ENCODE data around the gene KDM7A.
"Not testable (repeated sequence)": the region's sequence is repeated elsewhere in the genome, so short reads cannot be mapped to it uniquely, and the experiment has no call there.

Gene KDM7A

DNA sequence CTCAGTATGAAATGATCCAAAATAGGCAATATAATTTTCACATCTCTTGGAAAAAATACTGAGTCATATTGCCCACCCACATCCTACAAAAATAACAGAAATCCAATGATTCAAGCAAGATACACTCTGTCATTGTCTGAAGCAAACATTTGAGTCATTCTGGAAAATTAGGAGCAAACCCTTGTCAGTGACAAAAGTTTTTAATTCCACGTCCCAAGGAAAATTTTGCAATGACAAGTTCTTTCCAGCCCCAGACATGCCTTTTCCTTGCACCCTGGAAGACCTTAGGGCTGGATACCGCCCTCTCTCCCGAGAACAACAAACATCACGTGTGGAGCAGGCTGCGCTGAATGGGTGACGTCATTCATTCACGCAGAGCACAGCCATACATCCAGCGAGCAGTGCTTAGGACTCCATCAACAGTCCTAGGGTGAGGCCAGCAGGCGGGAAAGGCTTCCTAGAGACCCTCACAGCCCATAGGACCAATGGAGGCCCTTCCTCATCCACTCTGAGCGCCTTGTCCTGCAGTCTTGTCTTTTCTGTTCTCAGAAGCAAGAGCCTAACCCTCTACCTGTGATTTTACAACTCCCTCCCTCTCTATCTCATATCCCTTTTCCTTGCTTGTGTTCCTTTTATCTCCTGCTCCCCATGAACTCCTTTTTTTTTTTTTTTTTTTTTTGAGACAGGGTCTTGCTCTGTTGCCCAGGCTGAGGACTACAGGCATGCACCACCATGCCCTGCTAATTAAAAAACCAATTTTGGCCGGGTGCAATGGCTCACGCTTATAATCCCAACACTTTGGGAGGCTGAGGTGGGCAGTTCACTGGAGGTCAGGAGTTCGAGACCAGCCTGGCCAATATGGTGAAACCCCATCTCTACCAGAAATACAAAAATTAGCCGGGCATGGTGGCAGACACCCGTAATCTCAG is 23.5 kb upstream of the KDM7A start:
- no peak for DNase-seq

DNA sequence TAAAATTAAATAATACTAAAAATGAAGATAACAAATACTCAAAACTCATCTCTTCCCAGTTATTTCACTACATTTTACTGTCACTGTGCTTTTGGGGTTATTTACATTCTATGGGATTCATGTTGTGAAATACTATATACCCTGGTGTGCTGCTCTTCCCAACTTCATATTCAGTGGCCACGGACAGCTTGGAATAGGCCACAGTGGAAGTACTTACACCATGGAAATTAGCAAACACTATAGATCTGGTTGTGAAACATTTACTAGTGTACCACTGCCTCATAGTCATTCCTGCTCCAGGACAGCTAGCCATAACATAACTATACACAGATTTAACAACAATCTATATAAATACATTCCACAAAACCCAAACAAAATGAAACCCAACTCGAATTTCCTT is 21.2 kb upstream of the KDM7A start:
- no peak for DNase-seq

DNA sequence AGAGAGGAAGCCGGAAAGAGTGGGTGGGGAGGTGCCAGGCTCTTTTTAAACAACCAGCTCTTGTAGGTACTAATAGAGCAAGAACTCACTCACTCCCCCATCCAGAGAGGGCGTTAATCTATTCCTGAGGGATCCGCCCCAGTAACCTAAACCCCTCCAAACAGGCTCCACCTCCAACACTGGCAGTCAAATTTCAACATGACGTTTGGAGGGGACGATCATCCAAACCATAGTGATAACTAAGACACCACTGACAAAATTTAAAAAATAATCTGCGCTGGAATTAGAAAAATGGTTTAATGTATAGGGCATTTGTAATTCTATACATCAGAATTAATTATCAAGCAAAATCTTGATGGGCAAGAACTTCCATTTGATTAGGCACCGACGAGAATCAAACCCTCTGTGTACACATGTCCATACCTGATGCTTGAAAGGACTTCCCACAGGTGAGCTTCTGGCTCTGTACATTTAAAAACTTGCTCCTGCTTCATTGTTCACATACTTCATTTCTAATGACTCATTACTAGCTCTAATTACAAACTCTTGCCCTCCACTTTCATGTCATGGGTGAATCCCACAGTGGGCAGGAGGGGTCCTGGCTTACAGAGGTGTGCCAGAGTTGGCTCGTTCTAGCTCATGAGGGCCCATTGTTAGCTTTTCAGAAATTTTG is 20.6 kb upstream of the KDM7A start:
- no peak for DNase-seq

DNA sequence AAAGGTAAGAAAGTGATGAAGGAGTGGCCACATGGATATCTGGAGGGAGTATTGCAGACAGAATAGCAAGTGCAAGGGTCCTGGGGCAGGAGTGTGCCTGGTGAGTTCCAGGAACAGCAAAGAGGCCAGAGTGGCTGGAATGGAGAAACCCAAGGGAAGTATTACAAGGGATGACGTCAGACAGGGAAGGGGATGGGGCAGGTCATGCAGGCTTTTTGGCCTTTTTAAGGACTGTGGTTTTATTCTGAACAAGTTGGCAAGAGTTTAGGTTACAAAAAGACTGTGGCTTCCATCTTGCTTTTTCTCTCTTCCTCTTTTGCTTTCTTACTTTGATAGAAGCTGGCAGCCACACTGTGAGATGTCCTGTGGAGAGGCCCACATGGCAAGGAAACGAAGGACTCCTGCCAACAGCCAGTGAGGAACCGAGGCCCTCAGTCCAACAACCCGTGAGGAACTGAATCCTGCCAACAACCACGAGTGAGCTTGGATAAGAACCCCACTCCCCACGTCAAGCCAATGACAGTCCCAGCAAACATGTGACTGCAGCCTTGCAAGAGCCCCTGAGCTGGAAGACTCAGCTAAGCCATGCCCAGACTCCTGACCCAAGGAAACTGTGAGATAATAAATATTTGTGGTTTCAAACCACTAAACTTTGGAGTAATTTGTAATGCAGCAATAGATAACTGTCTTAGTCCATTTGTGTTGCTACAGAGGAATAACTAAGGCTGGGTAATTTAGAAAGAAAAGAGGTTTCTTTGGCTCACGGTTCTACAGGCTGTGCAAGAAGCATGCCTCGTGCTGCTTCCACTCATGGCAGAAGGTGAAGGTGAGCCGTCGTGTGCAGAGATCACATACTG is 19.8 kb upstream of the KDM7A start:
- DNase-seq, result no peak

DNA sequence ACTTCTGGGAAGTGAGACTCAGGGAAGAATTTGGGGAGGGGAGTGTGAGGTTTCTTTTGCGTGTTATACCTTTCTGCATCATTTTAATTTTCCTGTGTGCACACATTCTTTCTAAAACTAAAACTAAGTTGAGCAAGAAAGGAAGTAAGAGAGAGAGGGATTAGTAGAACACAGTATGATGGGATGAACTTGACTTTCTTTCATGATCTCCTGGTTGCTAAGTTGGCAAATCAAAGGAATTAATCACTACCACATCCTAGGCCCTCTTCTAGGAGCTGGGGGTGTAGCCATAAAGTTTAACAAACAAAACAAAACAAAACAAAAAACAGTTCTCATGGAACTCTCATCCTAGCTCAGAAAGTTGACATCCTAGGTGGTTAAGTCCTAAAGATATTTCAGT is 19.1 kb upstream of the KDM7A start:
- no peak for DNase-seq

DNA sequence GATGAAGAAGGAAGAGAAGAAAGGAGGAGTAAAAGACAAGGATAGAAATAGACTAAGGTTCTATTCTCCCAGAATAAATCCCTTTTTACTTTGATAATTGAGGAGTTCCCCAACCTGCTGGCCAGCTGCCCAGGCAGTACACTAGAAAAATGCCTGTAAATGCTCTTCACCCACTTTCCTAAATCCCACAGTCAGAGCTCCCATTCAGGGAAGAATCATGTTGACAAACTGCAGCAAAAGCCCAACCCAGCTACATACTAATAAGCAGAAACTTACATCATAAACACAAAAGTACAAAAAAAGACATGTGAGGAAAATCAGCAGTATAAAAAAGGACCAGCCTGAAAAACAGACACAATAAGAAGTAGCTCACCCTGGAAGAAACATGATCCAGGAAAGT is 15.8 kb upstream of the KDM7A start:
- no peak for DNase-seq

DNA sequence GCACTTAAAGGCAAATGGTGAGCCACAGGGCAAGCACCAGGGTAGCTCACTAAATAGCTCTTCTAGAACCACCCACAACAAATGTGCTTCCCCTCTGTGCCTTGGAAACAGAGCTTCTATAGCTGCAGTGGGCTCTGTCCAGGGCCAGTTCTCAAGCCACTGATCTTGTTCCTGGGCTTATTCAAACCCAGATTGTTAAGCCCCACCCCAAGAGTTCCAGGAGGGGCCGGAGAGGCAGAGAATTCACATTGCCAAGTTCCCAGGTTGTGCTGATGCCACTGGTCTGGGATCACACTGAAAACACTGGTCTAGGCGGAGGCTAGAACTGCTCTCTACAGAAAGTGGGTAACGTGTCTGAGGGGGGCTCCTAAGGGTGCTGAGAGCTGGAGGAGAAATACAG is 15.4 kb upstream of the KDM7A start:
- DNase-seq, result no peak

DNA sequence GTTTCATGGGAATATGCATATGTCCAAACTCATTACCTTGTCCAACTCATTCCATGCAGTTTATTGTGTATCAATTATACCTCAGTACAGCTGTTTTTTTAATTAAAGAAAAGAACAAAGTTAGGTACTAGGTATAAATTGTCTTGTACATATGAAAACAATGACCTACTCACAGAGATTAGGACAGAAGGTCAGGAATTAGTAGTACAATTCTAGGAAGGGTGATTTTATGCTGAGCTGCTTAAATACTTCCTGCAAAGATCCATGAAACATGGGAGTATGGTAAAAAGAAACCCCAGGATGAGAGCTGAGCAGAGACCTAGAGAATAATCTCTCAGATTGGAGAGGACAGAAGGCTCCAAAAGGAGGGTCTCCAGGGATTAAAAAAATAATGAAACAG is 13.8 kb upstream of the KDM7A start:
- DNase-seq, result no peak

DNA sequence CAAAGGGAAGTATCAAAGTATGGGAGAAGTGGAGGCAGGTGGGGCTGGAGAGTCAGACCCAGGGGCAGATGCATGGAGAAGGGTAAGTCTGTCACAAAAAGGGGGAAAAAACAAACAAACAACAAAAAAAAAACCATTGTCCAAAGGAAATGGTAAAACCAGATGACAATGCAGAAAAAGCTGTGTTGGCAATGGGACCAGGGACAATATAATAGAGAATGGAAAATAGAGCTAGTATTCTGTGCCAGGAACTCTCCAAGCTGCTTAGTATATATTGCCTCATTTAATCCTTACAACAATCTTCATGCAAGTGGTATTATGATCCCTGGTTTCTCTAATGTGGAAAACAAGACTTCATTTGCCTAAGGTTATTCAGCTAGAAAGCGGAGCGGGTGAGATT is 13.1 kb upstream of the KDM7A start:
- no peak for DNase-seq

DNA sequence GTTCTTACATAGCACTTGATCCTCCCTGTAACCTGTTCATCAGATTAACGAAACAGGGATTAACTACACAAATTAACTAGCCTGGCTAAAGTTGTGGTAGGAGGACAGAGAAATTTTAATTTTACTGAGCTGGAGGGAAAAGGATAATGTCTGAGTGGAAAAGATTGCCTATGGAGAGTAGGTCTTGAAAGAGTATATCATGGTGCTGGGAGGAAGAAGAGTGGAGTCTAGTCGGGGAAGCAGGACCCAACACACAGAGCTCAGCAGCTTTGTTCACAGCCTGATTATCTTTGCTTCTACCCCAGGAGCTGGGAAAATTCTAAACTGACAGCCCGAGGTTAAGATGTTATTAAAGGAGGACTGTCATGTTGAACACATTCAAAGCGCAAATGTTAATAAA is 6.1 kb upstream of the KDM7A start:
- no peak for DNase-seq

DNA sequence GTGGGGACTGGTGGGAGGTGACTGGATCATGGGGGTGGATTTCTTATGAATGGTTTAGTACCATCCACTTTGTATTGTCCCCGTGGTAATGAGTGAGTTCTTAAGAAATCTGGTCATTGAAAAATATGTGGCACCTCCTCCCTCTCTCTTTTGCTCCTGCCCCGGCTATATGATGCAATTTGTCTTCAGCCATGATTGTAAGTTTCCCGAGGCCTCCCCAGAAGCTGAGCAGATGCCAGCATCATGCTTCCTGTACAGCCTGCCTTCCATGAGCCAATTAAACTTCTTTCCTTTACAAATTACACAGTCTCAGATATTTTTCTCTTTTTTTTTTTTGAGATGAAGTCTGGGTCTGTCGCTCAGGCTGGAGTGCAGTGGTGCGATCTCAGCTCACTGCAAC is 2.6 kb upstream of the KDM7A start:
- DNase-seq, result no peak

DNA sequence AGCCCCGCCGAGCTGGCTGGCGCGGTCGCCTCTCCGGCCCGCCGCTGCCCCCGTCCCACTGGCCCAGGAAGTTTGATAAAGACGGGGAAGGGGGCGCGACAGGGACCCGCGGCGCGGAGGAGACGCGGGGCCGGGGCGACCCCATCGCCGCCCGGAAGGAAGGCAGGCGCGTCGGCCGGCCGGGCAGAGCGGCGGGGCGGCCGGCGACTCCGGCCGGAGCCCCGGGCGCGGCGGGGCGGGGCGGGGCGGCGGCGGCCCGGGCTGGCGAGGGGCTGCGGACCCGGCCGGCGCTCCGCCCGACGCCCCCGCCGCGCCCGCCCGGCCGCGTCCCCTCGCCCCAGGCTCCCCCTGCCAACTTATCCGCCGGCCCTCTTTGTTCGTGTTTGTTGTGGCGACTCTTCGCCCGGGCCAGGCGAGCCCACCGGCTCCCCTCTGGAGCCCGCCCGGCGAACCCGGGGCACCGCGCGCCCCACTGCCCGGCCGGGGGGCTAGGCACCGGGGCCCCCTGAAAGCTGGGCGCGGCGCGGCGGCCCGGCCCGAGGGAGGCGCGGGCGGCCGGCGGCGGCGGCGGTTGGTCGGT is 571 bp downstream of the KDM7A start:
- DNase-seq, result no peak

DNA sequence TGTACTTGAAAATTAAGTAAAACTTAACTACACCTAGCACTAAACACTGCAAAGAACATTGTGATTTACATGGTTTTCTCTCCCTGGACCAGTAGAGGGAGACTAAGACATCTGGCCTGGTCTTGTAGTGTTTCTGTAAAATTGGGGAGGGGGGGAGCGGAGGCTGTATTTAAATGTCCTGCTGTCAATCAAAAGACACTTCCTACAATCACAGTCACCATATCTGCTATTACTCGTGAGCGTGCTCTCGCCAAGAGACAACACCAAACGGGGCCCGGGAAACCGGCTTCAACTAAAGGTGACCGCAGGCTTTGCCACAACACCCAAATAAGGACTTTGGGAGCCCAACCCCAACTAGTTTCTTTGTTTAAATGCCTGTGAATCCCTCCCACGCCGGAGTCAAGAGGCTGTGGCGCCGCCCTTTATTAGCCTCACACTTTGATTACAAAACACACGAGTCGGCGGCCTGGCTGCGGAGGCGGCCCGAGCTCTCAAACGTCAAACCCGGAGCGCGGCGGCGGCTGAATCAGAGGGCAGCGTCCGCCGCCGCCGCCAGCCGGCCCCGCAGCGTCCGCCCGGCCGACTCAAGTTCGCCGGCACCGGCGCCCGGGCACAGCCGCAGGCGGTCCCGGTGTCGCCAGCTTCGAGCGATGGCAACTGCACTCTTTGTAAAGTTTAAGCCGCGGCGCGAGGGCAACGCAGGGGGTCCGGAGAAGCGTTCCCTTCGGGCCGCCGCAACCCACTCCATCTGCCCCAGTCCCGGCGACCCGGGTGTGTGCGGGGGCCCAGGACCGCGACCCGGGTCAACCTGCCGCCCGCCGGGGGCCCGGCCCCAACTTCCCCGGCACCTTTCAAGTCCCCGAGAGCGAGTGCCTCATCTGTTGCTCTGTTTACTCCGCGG is 1.3 kb downstream of the KDM7A start:
- peak; percentile 78 to 94 for DNase-seq

DNA sequence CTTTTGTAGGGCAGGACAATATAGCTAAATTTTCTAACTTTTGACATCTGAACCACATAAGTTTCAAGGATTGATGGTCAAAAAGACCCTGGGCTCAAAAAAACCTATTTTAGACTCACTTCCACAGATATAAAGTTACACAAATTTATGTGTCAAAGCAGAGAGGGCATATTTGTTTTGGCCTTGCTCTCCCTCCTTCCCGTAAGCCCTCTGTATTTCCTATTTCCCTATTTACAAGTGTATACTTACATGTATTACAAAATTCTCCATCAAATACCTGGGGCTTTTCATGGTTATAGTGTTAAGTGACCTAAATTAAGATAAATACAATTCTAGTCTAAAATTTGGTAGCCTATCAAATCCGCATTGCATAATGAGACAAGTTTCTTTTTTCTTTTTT is 2.6 kb downstream of the KDM7A start:
- DNase-seq, result no peak

DNA sequence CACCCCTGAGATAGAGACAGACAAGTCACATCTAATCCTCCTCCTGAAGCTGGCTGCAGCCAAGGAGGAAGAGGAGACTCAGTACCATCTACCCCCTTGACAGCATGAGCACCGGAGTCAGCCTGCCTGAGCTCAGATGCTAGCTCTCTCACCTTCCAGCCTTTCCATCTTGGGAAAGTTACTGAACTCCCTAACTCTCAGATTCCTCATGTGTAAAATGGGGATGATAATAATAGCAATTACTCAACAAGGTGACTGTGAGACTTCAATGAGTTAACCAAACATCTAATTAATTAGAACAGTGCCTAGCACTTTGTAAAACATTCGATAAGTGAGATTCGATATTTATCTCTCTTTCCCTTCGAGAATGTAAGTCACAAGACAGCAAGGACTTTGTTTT is 6.4 kb downstream of the KDM7A start:
- DNase-seq, result no peak

DNA sequence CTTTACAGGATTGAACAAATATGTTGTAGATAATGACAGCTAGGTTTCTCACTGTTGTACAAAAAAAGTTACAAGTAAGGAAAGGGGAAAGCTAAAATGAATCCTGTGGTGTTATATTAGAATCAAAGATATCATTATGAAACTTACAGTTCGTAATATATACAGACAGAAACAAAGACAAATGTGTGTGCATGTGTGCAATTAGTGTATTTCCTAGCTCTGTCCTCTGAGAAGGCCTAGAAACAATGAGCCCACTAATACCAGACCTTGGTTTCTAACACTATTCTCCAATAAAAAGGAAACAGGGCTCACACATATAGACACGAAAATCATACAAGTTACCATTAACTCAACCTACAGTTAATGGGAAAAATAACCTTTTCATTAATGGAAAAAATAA is 8.0 kb downstream of the KDM7A start:
- DNase-seq, result no peak

DNA sequence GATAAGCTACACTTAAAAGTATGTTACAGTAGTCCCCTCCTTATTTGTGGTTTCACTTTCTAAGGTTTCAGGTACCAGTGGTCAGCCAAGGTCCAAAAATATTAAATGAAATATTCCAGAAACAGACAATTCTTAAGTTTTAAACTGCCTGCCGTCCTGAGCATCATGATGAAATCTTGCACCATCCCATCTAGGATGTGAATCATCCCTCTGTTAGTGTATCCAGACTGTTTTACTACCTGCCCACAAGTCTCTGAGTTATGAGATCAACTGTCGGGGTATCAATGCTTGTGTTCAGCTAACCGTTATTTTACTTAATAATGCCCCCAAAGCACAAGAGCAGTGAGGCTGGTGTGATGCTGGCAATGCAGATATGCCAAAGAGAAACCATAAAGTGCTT is 11.4 kb downstream of the KDM7A start:
- DNase-seq, result peak in 1 of 2 donors; percentile 28

DNA sequence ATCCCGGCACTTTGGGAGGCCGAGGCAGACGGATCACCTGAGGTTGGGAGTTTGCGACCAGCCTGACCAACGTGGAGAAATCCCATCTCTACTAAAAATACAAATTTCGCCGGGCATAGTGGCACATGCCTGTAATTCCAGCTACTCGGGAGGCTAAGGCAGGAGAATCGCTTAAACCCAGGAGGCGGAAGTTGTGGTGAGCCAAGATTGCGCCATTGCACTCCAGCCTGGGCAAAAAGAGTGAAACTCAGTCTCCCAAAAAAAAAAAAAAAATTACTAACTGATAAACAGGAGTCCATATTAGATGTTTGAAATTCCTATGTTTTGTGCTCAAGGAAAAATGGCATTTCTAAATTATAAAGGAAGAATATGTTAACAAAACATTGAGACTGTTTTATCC is 14.7 kb downstream of the KDM7A start:
- not testable (repeated sequence) for DNase-seq

DNA sequence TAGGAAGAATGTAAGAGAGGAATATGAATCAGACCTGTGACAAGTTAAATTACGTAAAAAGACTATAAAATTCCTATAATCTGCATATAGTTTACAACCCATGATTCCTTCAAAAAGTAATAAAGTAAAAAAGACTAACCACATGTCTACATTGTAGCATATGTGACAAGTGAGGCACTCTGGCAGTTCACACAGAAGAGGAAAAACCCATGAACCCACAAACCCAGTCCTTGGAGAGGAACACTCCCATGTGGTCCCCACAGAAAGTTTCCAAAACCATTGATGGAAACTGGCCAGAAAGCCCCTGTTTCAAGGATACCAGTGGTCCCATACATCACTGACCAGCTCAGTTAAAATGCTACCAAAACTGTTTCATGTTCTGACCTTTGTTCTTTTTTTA is 15.7 kb downstream of the KDM7A start:
- no peak for DNase-seq

DNA sequence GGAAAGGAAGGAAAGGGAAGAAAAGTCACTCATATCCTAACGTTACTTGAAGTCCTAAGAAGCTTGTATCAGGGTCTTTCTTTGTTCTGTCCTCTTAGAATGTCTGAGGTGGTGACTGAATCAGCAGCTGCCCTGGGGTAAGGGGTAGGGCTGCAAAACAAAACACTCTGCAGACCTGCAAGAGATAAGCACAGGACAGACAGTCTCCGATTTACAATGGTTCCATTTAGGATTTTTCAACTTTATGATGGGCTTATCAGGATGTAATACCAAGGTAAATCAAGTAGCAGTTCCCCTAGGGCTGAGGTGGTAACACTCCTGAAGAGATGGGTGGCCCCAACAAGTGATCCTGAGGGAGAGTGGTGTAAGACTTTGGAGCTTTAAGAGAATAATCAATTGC is 16.5 kb downstream of the KDM7A start:
- no peak for DNase-seq

DNA sequence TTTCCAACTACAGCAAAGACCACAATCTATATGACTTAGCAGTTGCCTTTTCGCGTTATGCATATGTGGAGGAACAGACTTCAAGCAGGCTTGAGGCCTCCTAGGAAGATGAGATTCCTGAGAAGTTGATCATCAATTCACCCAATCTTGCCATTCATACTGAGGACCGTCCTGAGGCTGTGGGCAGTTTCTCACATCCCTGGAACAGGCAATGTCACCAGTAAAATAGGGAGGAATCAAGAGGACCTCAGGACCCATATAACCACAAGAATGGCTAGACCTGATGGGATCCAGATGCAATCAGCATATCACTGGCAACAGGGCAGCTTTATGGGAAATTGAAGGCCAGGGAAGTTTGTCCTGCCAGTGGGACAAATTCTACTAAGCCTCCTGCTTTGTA is 17.3 kb downstream of the KDM7A start:
- DNase-seq, result no peak

DNA sequence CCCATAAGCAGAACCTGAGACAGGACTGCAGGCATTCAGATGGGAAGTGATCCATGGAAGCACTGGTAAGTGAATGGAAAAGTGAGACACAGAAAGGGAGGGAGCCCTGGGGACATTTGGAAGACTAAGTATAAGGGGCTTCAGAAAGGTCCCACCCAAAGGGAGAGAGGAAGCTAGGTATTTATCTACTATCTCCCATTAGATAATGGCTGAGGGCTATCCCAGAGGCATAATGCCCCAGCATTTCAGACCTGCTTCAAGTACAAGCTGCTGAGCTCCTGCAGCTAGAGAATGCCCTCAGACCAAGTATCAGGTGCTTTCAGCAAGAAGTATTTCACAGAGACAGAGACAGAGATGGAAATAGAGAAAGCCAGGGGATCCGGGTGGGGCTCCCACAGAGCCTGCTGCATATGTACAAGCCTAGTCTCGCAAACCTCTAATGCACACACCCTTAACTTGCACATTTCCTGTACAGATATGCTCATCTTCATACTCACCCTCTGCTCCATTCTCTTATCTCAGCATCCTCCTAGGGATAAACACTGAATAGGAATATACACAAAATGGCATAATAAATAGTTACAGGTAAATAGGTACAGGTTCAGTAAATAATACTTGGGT is 20.2 kb downstream of the KDM7A start:
- no peak for DNase-seq

Measured in bone marrow (tissue), 2 donors.